Muscle of leg (tissue), 11 donors: ENCODE measurements around the gene C1QC. TPM values are rescaled to one million over a fixed set of nuclear protein-coding genes. Genes with fewer than 3 reads are reported as not detected.
A peak's percentile ranks its signal among the peaks of the same experiment; 100 is the strongest.
"Not testable (repeated sequence)": the region's sequence is repeated elsewhere in the genome, so short reads cannot be mapped to it uniquely, and the experiment has no call there.

Source experiments
- DNase-seq: peaks from one replicate; pipeline ENCODE4 v3.0.0; 2013
- H3K27ac ChIP-seq: one replicate; pipeline ENCODE4 v1.5.1; 2013; ENCODE audit warnings: mild to moderate bottlenecking, low read length, control low read depth
- H3K27me3 ChIP-seq: one replicate; pipeline ENCODE4 v1.6.1; 2013; ENCODE audit warnings: low read length; ENCODE audit not compliant: control insufficient read depth, insufficient read depth
- H3K36me3 ChIP-seq: one replicate; pipeline ENCODE4 v1.6.1; 2013; ENCODE audit warnings: low read length; ENCODE audit not compliant: control insufficient read depth, insufficient read depth
- H3K4me1 ChIP-seq: one replicate; pipeline ENCODE4 v1.6.1; 2013; ENCODE audit warnings: low read length; ENCODE audit not compliant: control insufficient read depth, insufficient read depth
- H3K4me3 ChIP-seq: one replicate; pipeline ENCODE4 v1.5.1; 2013; ENCODE audit warnings: low read length, control low read depth
- H3K9me3 ChIP-seq: replicated peaks from 2 replicates; pipeline ENCODE4 v1.6.1; 2013; ENCODE audit warnings: low read depth, low read length; ENCODE audit not compliant: control insufficient read depth
- WGBS: methylation state at CpG from one replicate; pipeline ENCODE4 v1.1.5; 2013; ENCODE audit warnings: missing lambda C conversion rate; ENCODE audit not compliant: insufficient coverage; 5-methylcytosine and 5-hydroxymethylcytosine counted together
- polyA plus RNA-seq, 8 donors: library from polyadenylated mRNA; unstranded; fragments of 120-200 nt; gene quantifications; one replicate each; pipeline versions ENCODE4 v1.2.1 to v1.2.3, GENCODE V29; 2013; ENCODE audit warnings: inconsistent platforms in 1 of 8, low replicate concordance in 1 of 8; ENCODE audit not compliant: insufficient read length in 8 of 8, insufficient read depth in 1 of 8
- total RNA-seq: library from RNA; stranded (reverse); fragments of 120-200 nt; gene quantifications from one replicate; pipeline ENCODE4 v1.2.4, GENCODE V29; 2013

The C1QC gene
- total and polyA plus RNA-seq, 9 donors = 19.1 to 45.2 (median 35.2) TPM

DNA sequence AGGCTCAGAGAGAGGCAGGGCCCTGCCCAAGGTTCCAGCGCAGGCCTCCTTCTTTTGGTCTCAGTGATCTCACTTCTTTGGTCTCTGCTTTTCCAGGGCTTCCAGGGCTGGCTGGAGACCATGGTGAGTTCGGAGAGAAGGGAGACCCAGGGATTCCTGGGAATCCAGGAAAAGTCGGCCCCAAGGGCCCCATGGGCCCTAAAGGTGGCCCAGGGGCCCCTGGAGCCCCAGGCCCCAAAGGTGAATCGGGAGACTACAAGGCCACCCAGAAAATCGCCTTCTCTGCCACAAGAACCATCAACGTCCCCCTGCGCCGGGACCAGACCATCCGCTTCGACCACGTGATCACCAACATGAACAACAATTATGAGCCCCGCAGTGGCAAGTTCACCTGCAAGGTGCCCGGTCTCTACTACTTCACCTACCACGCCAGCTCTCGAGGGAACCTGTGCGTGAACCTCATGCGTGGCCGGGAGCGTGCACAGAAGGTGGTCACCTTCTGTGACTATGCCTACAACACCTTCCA, 17.3 kb downstream of the C1QC start:
- Histone ChIP-seq H3K36me3 (no peaks in the 10 kb centered on the region), H3K27ac (no peak overlapping the region), H3K27me3 (peaks cover 4% of the 10 kb centered on the region), H3K4me1 (no peaks in the 10 kb centered on the region), H3K9me3 (no peaks in the 10 kb centered on the region), H3K4me3 (no peak overlapping the region)
- DNase-seq = no peak
- WGBS = 90% methylated on average over 19 of the region's 19 CpGs

DNA sequence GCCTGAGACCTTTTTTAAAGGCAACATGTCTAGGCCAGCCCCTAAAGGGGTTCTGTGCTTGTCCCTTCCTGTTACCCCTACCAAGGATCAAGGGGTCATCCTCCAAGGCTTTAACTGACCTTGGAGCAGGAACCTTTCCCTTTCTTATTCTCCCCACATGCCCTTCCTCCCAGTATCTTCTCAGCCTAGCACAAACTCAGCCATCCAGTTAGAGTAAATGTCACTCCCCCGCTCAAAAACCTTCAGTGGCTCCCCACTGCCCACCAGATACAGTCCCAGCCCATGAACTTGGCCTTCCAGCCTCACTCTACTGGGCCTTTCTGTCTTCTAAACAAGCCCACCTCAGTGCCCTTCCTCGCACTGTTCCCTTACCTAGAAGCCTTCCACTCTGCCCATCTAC, 18.4 kb downstream of the C1QC start:
- DNase-seq = no peak
- H3K4me1 ChIP-seq = peaks cover 3% of the 10 kb centered on the region
- peaks cover 5% of the 10 kb centered on the region for H3K27me3 ChIP-seq
- no peak overlapping the region for H3K27ac ChIP-seq
- 83% methylated on average over 2 of the region's 2 CpGs for WGBS
- H3K9me3 ChIP-seq = no peaks in the 10 kb centered on the region
- H3K36me3 ChIP-seq = no peaks in the 10 kb centered on the region
- H3K4me3 ChIP-seq = no peak overlapping the region

DNA sequence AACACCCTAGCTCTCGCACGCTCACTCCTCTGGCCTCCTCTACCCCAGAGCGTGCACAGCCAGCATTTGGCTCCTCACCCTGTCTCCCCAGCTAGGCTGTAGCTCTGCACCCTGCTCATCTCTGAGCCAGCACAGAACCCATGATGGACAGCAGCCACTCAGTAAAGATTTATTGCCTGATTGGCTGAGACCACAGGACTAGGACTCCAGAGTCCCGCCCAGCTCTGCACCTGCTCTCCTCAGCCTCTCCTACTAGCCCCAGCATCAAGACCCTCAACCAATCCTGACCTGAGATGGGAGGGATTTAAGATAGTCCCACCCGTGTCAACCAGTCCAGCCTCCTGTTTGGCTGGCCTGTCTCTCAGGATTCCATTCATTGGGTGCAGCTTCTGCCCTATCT, 18.9 kb downstream of the C1QC start:
- peaks cover 3% of the 10 kb centered on the region for H3K4me1 ChIP-seq
- H3K27ac ChIP-seq = no peak overlapping the region
- H3K27me3 ChIP-seq = peaks cover 7% of the 10 kb centered on the region
- WGBS = 52% methylated on average over 4 of the region's 5 CpGs
- no peak overlapping the region for H3K4me3 ChIP-seq
- peak; percentile 39 for DNase-seq
- H3K9me3 ChIP-seq = no peaks in the 10 kb centered on the region
- no peaks in the 10 kb centered on the region for H3K36me3 ChIP-seq

DNA sequence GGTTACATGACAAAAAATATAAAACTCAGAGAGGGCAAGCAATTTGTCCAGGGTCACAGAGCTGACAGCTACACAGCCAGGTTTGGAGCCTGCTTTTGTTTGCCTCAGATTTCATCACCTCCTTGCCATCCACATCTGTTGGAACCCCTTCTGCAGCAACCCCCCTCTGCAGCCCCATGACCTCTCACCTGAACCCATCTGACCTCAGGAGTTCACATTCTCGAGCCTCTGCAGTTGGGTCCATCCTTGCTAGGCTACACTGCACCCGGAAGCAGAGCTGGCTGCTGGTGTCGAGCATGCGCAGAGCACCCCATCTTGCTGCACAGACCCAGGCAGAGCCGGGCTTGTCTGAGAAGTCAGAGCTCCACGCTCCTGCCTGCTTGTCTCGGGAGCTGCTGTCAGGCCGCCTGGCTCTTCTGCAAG, 19.6 kb downstream of the C1QC start:
- WGBS = 62% methylated on average over 8 of the region's 8 CpGs
- peaks cover 3% of the 10 kb centered on the region for H3K4me1 ChIP-seq
- no peak for DNase-seq

GRCh38 chr1:22665752-22666151, 22.3 kb downstream of the C1QC start:
- WGBS = 6% methylated on average over 2 of the region's 7 CpGs
- DNase-seq = peak; percentile 68
- no peaks in the 10 kb centered on the region for H3K36me3 ChIP-seq
- H3K9me3 ChIP-seq = no peaks in the 10 kb centered on the region
- no peak overlapping the region for H3K4me3 ChIP-seq
- H3K27ac ChIP-seq = no peak overlapping the region
- H3K27me3 ChIP-seq = peaks cover 5% of the 10 kb centered on the region
- peaks cover 3% of the 10 kb centered on the region for H3K4me1 ChIP-seq

More for the DNA sequence above, 19.6 kb downstream of the C1QC start:
- H3K4me3 ChIP-seq = no peak overlapping the region
- H3K27ac ChIP-seq = no peak overlapping the region
- no peaks in the 10 kb centered on the region for H3K36me3 ChIP-seq
- H3K27me3 ChIP-seq = peaks cover 5% of the 10 kb centered on the region
- no peaks in the 10 kb centered on the region for H3K9me3 ChIP-seq

GRCh38 chr1:22666412-22666811, 23.0 kb downstream of the C1QC start:
- Histone ChIP-seq H3K9me3 (no peaks in the 10 kb centered on the region), H3K27ac (no peak overlapping the region), H3K4me3 (no peak overlapping the region), H3K27me3 (peaks cover 7% of the 10 kb centered on the region), H3K4me1 (peaks cover 3% of the 10 kb centered on the region), H3K36me3 (no peaks in the 10 kb centered on the region)
- no peak for DNase-seq
- WGBS = 30% methylated on average over 1 of the region's 2 CpGs

DNA sequence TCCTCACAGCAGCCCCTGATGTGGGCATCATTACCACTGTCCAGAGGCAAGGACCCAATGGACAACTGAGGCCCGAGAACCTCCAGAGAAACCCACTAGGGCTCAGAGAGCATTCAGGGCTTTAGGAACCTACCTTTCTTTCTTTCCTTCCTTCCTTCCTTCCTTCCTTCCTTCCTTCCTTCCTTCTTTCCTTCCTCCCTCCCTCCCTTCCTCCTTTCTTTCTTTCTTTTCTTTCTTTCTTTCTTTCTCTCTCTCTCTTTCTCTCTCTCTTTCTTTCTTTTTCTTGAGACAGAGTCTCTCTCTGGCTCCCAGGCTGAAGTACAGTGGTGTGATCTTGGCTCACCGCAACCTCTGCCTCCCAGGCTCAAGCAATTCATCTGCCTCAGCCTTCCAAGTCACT, 25.4 kb downstream of the C1QC start:
- 100% methylated on average over 1 of the region's 2 CpGs for WGBS
- not testable (repeated sequence) for H3K27ac ChIP-seq, H3K4me1 ChIP-seq, H3K4me3 ChIP-seq, DNase-seq, H3K9me3 ChIP-seq, H3K36me3 ChIP-seq
- H3K27me3 ChIP-seq = peaks cover 27% of the 10 kb centered on the region

DNA sequence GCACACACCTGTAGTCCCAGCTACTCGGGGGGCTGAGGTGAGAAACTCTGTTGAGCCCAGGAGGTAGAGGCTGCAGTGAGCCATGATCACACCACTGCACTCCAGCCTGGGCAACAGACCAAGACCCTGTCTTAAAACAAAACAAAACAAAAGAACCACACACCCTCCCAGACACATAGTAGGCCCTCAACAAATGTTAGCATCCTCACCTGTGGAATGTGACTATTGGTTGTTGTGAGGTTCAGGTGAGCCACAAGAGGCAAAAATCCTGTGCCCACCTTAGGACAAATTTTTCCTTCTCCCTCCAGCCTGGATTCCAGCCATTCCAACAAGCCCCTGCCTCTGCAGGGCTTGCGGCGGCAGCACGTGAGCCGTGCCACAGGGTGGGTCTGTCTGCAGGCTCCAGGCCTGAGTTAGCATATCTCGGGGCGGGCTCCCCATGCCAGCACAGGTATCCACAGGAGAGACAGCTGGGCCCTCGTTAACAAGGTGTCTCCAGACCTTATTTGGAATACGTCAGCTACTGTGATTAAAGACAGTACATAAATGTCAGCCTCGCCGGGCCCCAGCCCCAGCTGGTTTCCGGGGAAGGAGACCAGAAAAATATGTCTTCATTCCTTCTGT, 27.0 kb downstream of the C1QC start:
- Histone ChIP-seq H3K9me3 (no peaks in the 10 kb centered on the region), H3K4me3 (no peak overlapping the region), H3K27me3 (peaks cover 27% of the 10 kb centered on the region), H3K27ac (no peak overlapping the region), H3K4me1 (peaks cover 7% of the 10 kb centered on the region), H3K36me3 (no peaks in the 10 kb centered on the region)
- DNase-seq = no peak
- 40% methylated on average over 12 of the region's 12 CpGs for WGBS

DNA sequence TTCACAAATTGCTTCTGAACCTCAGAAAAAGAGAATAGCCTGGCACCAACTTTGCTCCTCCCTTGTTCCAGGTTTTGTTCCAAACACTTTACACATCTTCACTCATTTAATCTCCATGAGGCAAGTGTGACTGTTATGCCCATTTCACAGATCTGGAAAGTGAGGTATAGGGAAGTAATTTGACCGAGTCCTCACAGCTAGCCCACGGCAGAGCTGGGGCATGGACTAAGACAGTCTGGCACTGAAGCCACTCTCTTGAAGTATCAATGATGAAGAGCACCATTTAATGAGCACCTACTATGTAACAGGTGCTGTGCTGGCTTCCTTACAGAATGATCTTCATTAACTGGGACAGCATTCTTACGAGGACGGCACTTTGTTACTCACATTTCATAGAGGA, 28.6 kb downstream of the C1QC start:
- H3K27ac ChIP-seq = no peak overlapping the region
- H3K27me3 ChIP-seq = peaks cover 25% of the 10 kb centered on the region
- no peak overlapping the region for H3K4me3 ChIP-seq
- DNase-seq = no peak
- 61% methylated on average over 2 of the region's 4 CpGs for WGBS
- H3K4me1 ChIP-seq = peaks cover 12% of the 10 kb centered on the region
- H3K9me3 ChIP-seq = no peaks in the 10 kb centered on the region
- no peaks in the 10 kb centered on the region for H3K36me3 ChIP-seq

GRCh38 chr1:22673486-22674409, 30.3 kb downstream of the C1QC start:
- Histone ChIP-seq H3K27me3 (peaks cover 24% of the 10 kb centered on the region), H3K9me3 (no peaks in the 10 kb centered on the region), H3K4me3 (no peak overlapping the region), H3K4me1 (peaks cover 25% of the 10 kb centered on the region), H3K27ac (no peak overlapping the region), H3K36me3 (no peaks in the 10 kb centered on the region)
- peak; percentile 80 for DNase-seq
- 17% methylated on average over 3 of the region's 17 CpGs for WGBS
